ENCODE measurements around the gene KCP. TPM values are rescaled to one million over a fixed set of nuclear protein-coding genes. Genes with fewer than 3 reads are reported as not detected.

Gene KCP
- total RNA-seq, 4 donors from 2014 or later, result 0.47 to 1.5 (median 0.87) TPM

DNA sequence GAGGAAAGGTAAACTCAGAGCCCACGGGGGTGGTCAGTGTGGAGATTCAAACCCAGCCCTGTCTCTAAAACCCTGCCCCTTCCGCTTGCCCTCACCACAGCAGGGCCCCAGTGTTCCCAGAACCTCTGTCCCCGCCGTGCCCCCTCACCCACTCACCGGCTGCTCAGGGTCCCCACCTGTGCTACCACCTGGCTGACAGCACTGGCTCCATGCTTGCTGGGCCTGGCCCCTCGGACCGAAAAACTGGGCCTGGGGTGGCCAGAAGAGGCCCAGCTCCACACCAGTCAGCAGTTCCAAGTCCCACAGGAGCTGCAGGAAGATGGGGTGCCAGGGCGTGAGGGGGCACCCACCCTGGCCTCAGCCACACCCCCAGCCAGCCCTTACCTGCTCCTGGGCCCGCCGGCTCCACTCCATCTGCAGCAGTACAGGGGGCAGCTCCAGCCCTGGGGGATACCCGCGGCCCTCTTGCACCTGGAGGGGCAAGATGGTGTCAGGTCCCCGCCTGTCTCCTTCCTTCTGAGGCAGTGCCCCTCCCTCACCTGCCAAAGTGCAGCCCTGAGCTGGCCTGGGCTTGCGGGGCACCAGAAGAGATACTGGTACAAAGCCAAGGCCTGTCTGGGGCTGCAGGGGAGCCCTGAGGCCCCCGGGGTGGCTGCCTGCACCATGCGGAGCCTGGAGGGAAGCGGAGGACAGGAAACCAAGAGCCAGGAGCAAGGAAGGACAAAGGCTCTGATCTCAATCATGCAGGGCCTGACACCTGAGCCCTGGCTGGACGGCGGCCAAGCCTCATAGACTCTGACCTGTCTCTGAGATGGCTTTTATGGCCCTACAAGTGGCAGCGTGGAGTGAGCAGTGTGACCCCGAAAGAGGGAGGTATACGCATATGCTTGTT lies 36.1 kb downstream of the KCP start:
- no peak overlapping the region for H3K27ac ChIP-seq

DNA sequence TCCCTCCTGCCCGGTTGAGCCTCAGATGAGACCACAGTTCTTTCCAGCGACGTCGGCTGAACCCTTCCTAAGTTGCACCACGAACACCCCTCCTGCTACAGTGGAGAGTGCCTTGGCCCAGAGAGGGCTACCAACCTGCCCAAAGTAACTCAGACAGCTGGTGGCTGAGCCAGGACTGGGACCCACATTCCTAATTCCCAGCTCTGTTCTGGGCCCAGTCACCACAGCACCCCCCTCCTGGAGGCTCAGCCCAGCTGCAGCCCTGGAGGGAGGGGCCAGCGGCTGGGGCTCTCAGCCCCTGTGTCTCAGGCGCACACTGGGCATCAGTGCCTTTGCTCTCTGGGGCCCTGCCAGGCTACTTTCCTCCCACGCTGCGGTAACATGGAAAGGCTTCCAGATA lies 37.3 kb downstream of the KCP start:
- 84 to 100% methylated on average over 1 to 9 of the region's 9 CpGs for WGBS, 2 donors
- H3K27ac ChIP-seq, result no peak overlapping the region
- no peak for DNase-seq

More for the DNA sequence above, 36.1 kb downstream of the KCP start:
- Histone ChIP-seq H3K4me1 (peaks cover 7 to 29% (median 10%) of the 10 kb centered on the region in 3 donors), H3K36me3 (no peaks in the 10 kb centered on the region), H3K27me3 (no peaks in the 10 kb centered on the region), H3K4me3 (no peak overlapping the region), H3K9me3 (no peaks in the 10 kb centered on the region)
- no peak for DNase-seq
- TF ChIP-seq POLR2A (IDR thresholded peaks at IDR 0.05), result no peak
- TF ChIP-seq, protein P1, sequence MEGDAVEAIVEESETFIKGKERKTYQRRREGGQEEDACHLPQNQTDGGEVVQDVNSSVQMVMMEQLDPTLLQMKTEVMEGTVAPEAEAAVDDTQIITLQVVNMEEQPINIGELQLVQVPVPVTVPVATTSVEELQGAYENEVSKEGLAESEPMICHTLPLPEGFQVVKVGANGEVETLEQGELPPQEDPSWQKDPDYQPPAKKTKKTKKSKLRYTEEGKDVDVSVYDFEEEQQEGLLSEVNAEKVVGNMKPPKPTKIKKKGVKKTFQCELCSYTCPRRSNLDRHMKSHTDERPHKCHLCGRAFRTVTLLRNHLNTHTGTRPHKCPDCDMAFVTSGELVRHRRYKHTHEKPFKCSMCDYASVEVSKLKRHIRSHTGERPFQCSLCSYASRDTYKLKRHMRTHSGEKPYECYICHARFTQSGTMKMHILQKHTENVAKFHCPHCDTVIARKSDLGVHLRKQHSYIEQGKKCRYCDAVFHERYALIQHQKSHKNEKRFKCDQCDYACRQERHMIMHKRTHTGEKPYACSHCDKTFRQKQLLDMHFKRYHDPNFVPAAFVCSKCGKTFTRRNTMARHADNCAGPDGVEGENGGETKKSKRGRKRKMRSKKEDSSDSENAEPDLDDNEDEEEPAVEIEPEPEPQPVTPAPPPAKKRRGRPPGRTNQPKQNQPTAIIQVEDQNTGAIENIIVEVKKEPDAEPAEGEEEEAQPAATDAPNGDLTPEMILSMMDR (IDR thresholded peaks at IDR 0.05), result no peak
- 37 to 58% methylated on average over 5 to 9 of the region's 22 CpGs for WGBS, 2 donors
- intact Hi-C loops (cut with DNase I), result no loop called here

DNA sequence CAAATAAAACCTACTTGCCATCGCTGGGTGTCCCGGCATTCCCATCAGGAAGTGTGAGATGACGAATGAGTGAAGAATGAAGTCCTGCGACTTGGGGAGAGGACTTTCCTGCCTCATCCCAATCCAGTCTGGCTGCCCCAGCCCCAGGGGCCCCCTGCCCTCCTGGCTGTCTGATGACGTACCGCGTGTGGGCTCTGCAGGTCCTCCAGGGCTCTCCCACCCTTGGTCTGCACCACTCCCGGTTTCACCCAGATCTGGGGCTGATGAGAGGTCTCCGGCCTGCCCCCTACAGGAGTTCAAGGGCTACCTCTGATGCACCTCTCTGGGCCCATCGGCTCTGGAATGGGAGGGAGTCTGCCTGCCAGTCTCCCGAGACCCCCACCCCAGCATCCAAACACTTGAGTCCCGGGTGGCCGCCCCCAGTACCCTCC lies 38.1 kb downstream of the KCP start:
- Histone ChIP-seq H3K9me3 (no peaks in the 10 kb centered on the region), H3K4me3 (no peak overlapping the region), H3K27ac (no peak overlapping the region), H3K4me1 (peaks cover 20 to 49% (median 26%) of the 10 kb centered on the region in 3 donors), H3K27me3 (no peaks in the 10 kb centered on the region), H3K36me3 (no peaks in the 10 kb centered on the region)
- no peak for DNase-seq
- 83 to 90% methylated on average over 2 to 4 of the region's 13 CpGs for WGBS, 2 donors
- TF ChIP-seq POLR2A (IDR thresholded peaks at IDR 0.05), result no peak
- TF ChIP-seq, protein P1 (IDR thresholded peaks at IDR 0.05), result no peak
- intact Hi-C loops (cut with DNase I), result no loop called here

More for the DNA sequence above, 37.3 kb downstream of the KCP start:
- TF ChIP-seq POLR2A (IDR thresholded peaks at IDR 0.05), result no peak
- TF ChIP-seq, protein P1 (IDR thresholded peaks at IDR 0.05), result no peak
- Histone ChIP-seq H3K4me1 (peaks cover 12 to 41% (median 19%) of the 10 kb centered on the region in 3 donors), H3K36me3 (no peaks in the 10 kb centered on the region), H3K9me3 (no peaks in the 10 kb centered on the region), H3K4me3 (no peak overlapping the region), H3K27me3 (no peaks in the 10 kb centered on the region)
- intact Hi-C loops (cut with DNase I), result no loop called here

DNA sequence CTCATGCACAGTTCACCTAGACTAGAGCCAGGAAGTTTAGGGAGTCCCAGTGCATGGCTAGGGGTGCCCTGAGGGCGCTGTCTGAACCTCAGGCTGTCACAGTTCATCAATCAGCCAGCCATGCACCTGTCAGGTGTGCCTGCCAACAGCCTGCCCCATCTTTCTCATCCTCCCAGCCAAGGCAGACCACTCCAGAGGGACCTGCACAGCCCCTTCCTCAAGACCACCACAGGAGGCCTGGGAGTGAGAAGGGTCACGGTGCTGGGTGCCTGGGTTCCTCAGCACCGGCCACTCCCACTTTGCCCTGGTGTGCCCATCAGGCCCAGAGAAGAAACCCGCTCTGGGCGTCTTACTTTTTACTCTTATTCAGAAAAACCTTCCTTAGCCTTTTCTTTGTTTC lies 39.5 kb downstream of the KCP start:
- intact Hi-C loops (cut with DNase I), result no loop called here
- H3K27ac ChIP-seq, result no peak overlapping the region
- no peak for DNase-seq
- H3K4me1 ChIP-seq, result peaks cover 22 to 55% (median 32%) of the 10 kb centered on the region in 3 donors
- H3K9me3 ChIP-seq, result no peaks in the 10 kb centered on the region
- H3K4me3 ChIP-seq, result no peak overlapping the region
- TF ChIP-seq, protein P1 (IDR thresholded peaks at IDR 0.05), result no peak
- no peak for TF ChIP-seq POLR2A (IDR thresholded peaks at IDR 0.05)
- 97 to 100% methylated on average over 3 to 4 of the region's 5 CpGs for WGBS, 2 donors
- H3K36me3 ChIP-seq, result peaks cover 0 to 7% (median 5%) of the 10 kb centered on the region in 3 donors
- H3K27me3 ChIP-seq, result no peaks in the 10 kb centered on the region

DNA sequence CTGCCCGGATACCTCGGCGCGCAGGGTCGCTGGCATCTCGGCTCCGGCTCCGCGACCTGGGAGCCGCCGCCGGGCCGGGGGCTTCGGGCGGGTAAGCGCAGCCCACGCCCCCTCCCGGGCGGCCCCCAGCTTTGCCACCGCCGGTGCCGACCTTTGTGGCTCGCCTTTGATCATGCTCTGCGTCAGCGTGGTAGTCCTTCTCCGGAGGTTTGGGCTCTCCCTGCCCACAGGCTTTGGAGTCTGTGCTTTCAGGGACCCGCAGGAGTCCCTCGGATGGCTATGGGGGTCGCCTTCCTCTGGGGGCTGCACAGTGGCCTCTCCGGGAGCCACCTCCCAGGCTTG lies 40.6 kb downstream of the KCP start:
- peaks cover 0 to 18% (median 13%) of the 10 kb centered on the region in 3 donors for H3K36me3 ChIP-seq
- TF ChIP-seq POLR2A (IDR thresholded peaks at IDR 0.05), result no peak
- TF ChIP-seq, protein P1 (IDR thresholded peaks at IDR 0.05), result no peak
- 36 to 86% methylated on average over 1 to 2 of the region's 30 CpGs for WGBS, 2 donors
- DNase-seq, result no peak
- peak overlapping the region in 2 of 4 donors; percentile 76 to 83 for H3K27ac ChIP-seq
- peak overlapping the region; percentile 48 to 81 (median 62) for H3K4me3 ChIP-seq
- intact Hi-C loops (cut with DNase I), result no loop called here
- no peaks in the 10 kb centered on the region for H3K27me3 ChIP-seq
- H3K9me3 ChIP-seq, result no peaks in the 10 kb centered on the region
- peaks cover 22 to 63% (median 32%) of the 10 kb centered on the region in 3 donors for H3K4me1 ChIP-seq

All from esophagus squamous epithelium (tissue), 5 donors.